Breast epithelium (tissue), 4 donors: ENCODE results near the gene IL18BP. TPM values are rescaled to one million over a fixed set of nuclear protein-coding genes. Genes with fewer than 3 reads are reported as not detected.
A peak's percentile ranks its signal among the peaks of the same experiment; 100 is the strongest.

Source experiments
- DNase-seq, 2 donors: peaks; one replicate each; pipeline ENCODE4 v3.0.0-alpha.2; 2019; ENCODE audit warnings: low spot score in 2 of 2
- H3K27ac ChIP-seq, 2 donors: fragments of 200-600 bp; sonication (generic) in 1 of 2; one replicate each; pipeline ENCODE4 v1.5.1; 2016 to 2019; ENCODE audit warnings: mild to moderate bottlenecking in 1 of 2
- H3K27me3 ChIP-seq, 2 donors: fragments of 200-600 bp; sonication (generic) in 1 of 2; one replicate each; pipeline versions ENCODE4 v1.5.1 to v1.6.0; 2017 to 2019; ENCODE audit warnings: control low read depth in 1 of 2, mild to moderate bottlenecking in 1 of 2
- H3K36me3 ChIP-seq: fragments of 200-600 bp; one replicate; pipeline ENCODE4 v1.5.1; 2019
- H3K4me1 ChIP-seq, 2 donors: fragments of 200-600 bp; sonication (generic); one replicate each; pipeline ENCODE4 v1.5.1; 2016 to 2019; ENCODE audit warnings: control low read depth in 1 of 2
- H3K4me3 ChIP-seq, 3 donors: fragments of 200-600 bp; sonication (generic); 1 replicate in 2 of 3; 2 replicates in 1 of 3; pipeline ENCODE4 v1.5.1; 2016 to 2019; ENCODE audit warnings: mild to moderate bottlenecking in 3 of 3, moderate library complexity in 2 of 3
- H3K9me3 ChIP-seq, 2 donors: fragments of 200-600 bp; sonication (generic) in 1 of 2; one replicate each; pipeline ENCODE4 v1.5.1; 2016 to 2019; ENCODE audit warnings: control low read depth in 1 of 2
- CTCF ChIP-seq, 3 donors: fragments of 450-650 bp; IDR thresholded peaks; one replicate each; pipeline ENCODE4 v1.5.1; 2016 to 2017; ENCODE audit warnings: antibody characterized with exemption in 3 of 3, mild to moderate bottlenecking in 3 of 3, moderate library complexity in 3 of 3
- POLR2A ChIP-seq: fragments of 450-650 bp; IDR thresholded peaks from one replicate; pipeline ENCODE4 v1.6.1; 2016; ENCODE audit warnings: antibody characterized with exemption, mild to moderate bottlenecking, moderate library complexity
- POLR2AphosphoS5 ChIP-seq, 3 donors: sonication (generic); formaldehyde crosslinking; IDR thresholded peaks; one replicate each; pipeline ENCODE4 v1.6.1; 2017; ENCODE audit warnings: antibody characterized with exemption in 3 of 3
- intact Hi-C: fragments of 100-400 bp; cut with DNase I; formaldehyde crosslinking; loops from one replicate; pipeline ENCODE4 v1.15.1; 2023; ENCODE audit warnings: low total_unique reads
- total RNA-seq, 3 donors: library from RNA; depleted of rRNA; stranded (reverse); fragments of >200 nt; gene quantifications; one replicate each; pipeline ENCODE4 v1.1.0, GENCODE V29; 2016

IL18BP gene
- total RNA-seq, 3 donors from 2014 or later = 2.6 to 10.4 (median 10.2) TPM

DNA sequence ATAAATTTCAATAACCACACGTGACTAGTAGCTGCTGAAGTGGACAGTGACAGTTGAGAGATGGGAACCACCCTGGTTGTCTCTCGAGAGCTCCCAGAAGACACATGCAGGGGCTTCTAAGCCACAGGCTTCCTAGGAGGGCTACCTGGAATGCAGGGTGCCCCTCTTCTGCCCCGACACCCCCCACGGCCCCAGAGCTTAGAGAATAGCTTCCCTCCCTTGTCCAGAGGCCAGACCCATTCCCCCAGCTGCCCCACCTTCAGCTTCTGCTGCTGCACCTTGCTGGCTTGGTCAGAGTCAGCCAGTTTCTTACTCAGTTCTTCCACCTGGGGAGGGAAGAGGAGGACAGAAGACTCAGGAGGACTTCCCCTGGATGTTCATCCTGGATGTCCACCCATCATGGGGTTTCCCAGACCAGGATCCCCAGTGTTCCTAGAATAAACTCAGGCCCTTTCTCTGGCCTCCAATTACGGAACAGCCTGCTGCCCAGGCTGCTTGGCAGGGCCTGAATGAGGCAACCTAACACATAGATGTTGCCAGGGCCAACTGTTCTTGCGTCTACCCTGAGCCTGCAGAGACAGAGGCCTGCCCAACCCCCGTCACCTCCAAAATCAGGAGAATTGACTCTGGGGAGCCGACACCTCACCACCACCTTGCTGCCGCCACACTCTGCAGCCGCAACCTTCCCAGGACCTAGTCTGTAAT lies 12.0 kb downstream of the IL18BP start:
- intact Hi-C loops = loop anchor here (10.0 kb wide), 1 partner anchor 84 kb away; no protein-coding TSS in a partner anchor
- peak overlapping the region; percentile 45 to 70 for H3K27ac ChIP-seq
- no peaks in the 10 kb centered on the region for H3K9me3 ChIP-seq
- peaks cover 12% of the 10 kb centered on the region in 2 donors for H3K4me1 ChIP-seq
- peaks cover 29% of the 10 kb centered on the region for H3K36me3 ChIP-seq
- TF ChIP-seq POLR2A (no peak), CTCF (IDR thresholded peaks at IDR 0.05) (no peak), POLR2AphosphoS5 (IDR thresholded peaks at IDR 0.05) (no peak)
- no peak overlapping the region for H3K4me3 ChIP-seq
- peak in 1 of 2 donors; percentile 34 for DNase-seq
- no peaks in the 10 kb centered on the region for H3K27me3 ChIP-seq

DNA sequence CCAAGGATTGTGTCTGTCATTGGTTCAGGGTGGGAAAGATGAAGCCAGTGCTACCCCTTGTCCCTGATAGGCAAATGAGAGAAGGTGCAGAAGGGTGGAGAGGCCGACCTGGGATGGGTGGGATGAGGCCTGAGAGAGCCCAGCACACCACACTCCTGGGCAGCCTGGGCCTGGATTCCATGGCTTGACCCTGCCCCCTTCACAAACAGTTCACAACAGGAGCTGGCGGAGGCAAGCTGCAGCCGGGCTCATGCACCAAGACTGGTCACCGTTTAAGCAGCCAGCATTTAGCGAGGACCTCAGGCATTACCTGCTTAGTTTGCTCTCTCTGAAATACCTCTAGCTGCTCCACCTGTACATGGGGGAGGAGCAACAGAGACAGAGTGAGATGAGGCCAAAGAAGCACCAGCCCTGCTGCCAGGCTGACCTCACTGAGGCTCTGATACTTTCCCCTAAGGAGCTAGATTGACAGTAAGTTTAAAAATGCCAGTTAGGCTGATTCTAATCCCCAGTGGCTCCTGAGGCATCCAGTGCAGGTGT lies 13.5 kb downstream of the IL18BP start:
- no peak for DNase-seq
- H3K9me3 ChIP-seq = no peaks in the 10 kb centered on the region
- intact Hi-C loops = loop anchor here (10.0 kb wide), 1 partner anchor 83 kb away; no protein-coding TSS in a partner anchor
- H3K27me3 ChIP-seq = no peaks in the 10 kb centered on the region
- peaks cover 12% of the 10 kb centered on the region in 2 donors for H3K4me1 ChIP-seq
- no peak for TF ChIP-seq CTCF (IDR thresholded peaks at IDR 0.05)
- no peak for TF ChIP-seq POLR2A
- no peak for TF ChIP-seq POLR2AphosphoS5 (IDR thresholded peaks at IDR 0.05)
- peak overlapping the region; percentile 1 to 70 for H3K27ac ChIP-seq
- H3K4me3 ChIP-seq = no peak overlapping the region
- H3K36me3 ChIP-seq = peaks cover 34% of the 10 kb centered on the region

DNA sequence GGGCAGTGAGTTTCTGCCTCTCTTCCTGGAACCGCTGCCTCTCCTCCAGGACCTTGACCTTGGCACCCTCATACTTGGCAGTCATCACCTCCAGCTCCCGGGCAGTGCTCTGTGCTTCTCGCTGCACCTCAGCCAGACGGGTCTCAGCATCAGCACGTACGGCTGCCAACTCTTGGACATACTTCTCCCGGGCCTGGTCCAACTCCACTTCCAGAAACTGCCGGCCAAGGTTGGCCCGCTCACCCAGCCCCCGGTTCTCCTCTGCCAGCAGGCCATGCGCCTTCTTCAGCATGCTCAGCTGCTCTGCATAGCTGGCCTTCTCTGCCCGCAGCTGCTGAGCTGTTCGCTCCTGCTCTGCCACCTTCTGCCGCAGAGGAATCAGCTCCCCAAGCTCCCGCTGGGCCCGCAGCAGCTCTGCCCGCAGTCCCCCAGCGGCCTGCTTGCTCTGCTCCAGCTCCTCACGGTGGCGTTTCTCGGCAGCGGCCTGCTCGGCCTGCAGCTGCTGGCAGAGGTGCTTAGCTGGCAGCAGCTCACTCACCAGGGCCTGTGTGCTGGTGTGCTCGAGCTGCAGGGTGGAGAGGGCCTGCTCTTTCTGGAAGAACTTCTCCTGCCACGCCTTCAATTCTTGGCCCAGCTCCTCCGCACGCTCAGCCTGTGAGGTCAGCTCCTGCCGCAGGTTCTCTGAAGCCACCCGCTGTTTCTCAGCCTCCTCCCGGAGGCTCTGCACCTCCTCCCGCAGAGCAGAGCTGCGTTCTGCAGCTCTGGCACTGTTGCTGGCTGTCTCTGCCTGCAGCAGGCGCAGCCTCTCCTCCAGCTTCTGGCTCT lies 14.4 kb downstream of the IL18BP start:
- TF ChIP-seq POLR2A (no peak), CTCF (IDR thresholded peaks at IDR 0.05) (peak in 1 of 3 donors; percentile 18), POLR2AphosphoS5 (IDR thresholded peaks at IDR 0.05) (peak in 2 of 3 donors; percentile 15 to 28)
- peak; percentile 60 to 77 for DNase-seq
- H3K4me3 ChIP-seq = peak overlapping the region in 1 of 3 donors; percentile 25
- intact Hi-C loops = loop anchor here (10.0 kb wide), 1 partner anchor 82 kb away; no protein-coding TSS in a partner anchor
- H3K9me3 ChIP-seq = no peaks in the 10 kb centered on the region
- peaks cover 40% of the 10 kb centered on the region for H3K36me3 ChIP-seq
- H3K27ac ChIP-seq = peak overlapping the region; percentile 36 to 70
- peaks cover 12% of the 10 kb centered on the region in 2 donors for H3K4me1 ChIP-seq
- H3K27me3 ChIP-seq = no peaks in the 10 kb centered on the region

- Histone ChIP-seq H3K4me3 (peak overlapping the region in 1 of 3 donors; percentile 25), H3K4me1 (peaks cover 12% of the 10 kb centered on the region in 2 donors), H3K36me3 (peaks cover 35% of the 10 kb centered on the region), H3K9me3 (no peaks in the 10 kb centered on the region), H3K27me3 (no peaks in the 10 kb centered on the region), H3K27ac (peak overlapping the region; percentile 36 to 70)
- intact Hi-C loops = loop anchor here (10.0 kb wide), 1 partner anchor 81 kb away; no protein-coding TSS in a partner anchor
- TF ChIP-seq POLR2AphosphoS5 (IDR thresholded peaks at IDR 0.05) (no peak), POLR2A (no peak)
- peak in 1 of 2 donors; percentile 50 for DNase-seq
Measured at GRCh38 chr11:72013765-72014711, 15.3 kb downstream of the IL18BP start.
